Omental fat pad (tissue), 4 donors: ENCODE results near the gene DNAH1. TPM values are rescaled to one million over a fixed set of nuclear protein-coding genes. Genes with fewer than 3 reads are reported as not detected.
"Not testable (repeated sequence)": the region's sequence is repeated elsewhere in the genome, so short reads cannot be mapped to it uniquely, and the experiment has no call there.

ENCODE experiments used
- ATAC-seq: fragments of 150-250 bp; one replicate; pipeline ENCODE4 v1.9.1; 2016; ENCODE audit warnings: mild to moderate bottlenecking, moderate library complexity; ENCODE audit not compliant: low FRiP score
- DNase-seq: peaks from one replicate; pipeline ENCODE4 v3.0.0-alpha.2; 2019; ENCODE audit warnings: low spot score
- total RNA-seq, 4 donors: library from RNA; depleted of rRNA; stranded (reverse); fragments of >200 nt; gene quantifications; one replicate each; pipeline ENCODE4 v1.1.0, GENCODE V29; 2016
- TF ChIP-seq, protein P1 (sequence below), 3 donors: fragments of 450-650 bp; IDR thresholded peaks; one replicate each; pipeline ENCODE4 v1.5.1; 2016 to 2017; ENCODE audit warnings: antibody characterized with exemption in 3 of 3, mild to moderate bottlenecking in 3 of 3, moderate library complexity in 2 of 3

The DNAH1 gene
- total RNA-seq, result 10 to 100 TPM in 3 of 4 donors, 1 to 10 TPM in 1; 6.7 to 24.9 (median 14.1) TPM

DNA sequence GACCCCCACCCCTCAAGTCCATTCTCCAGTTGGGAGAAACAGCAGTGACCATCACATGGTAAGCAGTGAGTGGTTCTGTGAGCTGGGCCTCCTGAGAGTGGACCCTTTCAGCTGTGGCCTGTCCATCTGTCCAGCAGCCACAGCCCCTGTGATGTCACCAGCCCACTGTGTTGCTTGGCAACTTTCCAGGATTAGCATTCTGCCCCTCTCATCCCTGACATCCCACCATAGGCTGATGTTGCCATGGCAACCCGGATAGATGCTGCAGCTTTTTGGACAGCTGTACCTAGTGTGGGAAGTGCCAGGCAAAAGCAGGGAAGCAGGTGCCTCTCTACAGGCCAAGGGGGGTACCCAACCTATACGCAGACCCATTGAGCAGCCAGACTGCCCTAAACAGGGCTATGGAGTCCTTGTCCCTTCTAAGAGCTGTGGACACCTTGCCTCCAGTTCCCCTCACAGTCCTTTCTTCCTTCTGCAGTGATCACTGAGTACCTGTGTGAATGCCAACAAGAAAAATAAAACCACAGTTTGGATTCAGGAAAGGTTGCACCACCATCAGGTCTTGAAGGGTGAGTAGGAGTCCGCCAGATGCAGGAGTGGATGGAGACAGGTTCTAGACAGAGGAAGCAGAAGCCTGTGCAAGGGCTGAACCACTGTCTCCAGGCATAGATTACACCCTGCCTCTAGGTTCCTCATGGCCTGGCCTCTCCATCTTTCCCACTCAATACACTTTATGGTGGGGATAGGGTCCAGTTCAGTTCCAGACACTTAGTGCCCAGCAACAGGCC, at the start of gene DNAH1:
Gene DNAH1 (plus strand): TSS at position 343 of the 788 bp plus-strand sequence. CDS start 6,124 bp downstream, outside the sequence.
- DNase-seq, result no peak
- TF ChIP-seq, protein P1, sequence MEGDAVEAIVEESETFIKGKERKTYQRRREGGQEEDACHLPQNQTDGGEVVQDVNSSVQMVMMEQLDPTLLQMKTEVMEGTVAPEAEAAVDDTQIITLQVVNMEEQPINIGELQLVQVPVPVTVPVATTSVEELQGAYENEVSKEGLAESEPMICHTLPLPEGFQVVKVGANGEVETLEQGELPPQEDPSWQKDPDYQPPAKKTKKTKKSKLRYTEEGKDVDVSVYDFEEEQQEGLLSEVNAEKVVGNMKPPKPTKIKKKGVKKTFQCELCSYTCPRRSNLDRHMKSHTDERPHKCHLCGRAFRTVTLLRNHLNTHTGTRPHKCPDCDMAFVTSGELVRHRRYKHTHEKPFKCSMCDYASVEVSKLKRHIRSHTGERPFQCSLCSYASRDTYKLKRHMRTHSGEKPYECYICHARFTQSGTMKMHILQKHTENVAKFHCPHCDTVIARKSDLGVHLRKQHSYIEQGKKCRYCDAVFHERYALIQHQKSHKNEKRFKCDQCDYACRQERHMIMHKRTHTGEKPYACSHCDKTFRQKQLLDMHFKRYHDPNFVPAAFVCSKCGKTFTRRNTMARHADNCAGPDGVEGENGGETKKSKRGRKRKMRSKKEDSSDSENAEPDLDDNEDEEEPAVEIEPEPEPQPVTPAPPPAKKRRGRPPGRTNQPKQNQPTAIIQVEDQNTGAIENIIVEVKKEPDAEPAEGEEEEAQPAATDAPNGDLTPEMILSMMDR (IDR thresholded peaks at IDR 0.05), result no peak
- ATAC-seq, result no peak

- no peak for ATAC-seq
- DNase-seq, result no peak
- TF ChIP-seq, protein P1 (IDR thresholded peaks at IDR 0.05), result no peak
These were observed 48.1 kb upstream of the DNAH1 start for GRCh38 chr3:52268036-52268435.

DNA sequence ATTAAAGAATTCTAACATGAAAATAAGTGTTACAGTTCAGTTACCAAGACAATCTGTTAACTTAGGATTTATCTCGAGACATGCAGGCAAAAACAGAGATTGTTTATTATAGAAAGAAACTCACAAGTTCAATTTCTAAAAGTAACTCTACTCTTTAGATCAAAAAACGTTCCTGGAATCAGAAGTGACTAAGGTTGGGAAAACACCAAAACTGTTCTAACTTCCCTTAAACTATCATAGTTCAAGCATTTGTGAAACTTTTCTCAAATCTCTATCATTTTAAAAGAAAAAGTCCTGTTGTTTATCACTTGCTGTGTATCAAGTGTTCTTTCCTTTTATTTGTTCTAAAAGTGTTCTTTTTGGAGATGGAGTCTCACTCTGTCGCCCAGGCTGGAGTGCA, 46.3 kb upstream of the DNAH1 start:
- no peak for ATAC-seq
- TF ChIP-seq, protein P1 (IDR thresholded peaks at IDR 0.05), result no peak
- DNase-seq, result no peak

DNA sequence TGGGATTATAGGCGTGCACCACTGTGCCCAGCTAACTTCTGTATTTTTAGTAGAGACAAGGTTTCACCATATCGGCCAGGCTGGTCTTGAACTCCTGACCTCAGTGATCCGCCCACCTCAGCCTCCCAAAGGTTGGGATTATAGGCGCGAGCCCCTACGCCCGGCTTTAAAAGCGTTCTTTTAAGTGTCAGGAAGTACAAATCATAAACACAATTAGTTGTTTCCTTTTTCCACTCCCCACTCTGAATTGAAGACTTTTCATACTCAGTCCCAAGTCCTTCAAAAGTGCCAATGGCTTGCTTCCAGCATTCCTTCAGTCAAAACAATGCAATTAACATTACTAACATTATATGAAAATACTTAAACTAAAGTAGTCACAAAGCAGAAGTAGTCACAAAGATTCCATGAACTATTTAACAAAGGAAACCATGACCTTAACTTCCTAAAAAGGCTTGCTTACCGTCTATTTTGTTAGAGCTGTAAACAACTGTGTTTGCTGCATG, 45.8 kb upstream of the DNAH1 start:
- TF ChIP-seq, protein P1 (IDR thresholded peaks at IDR 0.05), result no peak
- DNase-seq (no peak), ATAC-seq (no peak)

GRCh38 chr3:52272172-52272571, 43.9 kb upstream of the DNAH1 start:
- DNase-seq, ATAC-seq: not testable (repeated sequence)

- DNase-seq (no peak), ATAC-seq (no peak)
- TF ChIP-seq, protein P1 (IDR thresholded peaks at IDR 0.05), result no peak
These were observed 43.3 kb upstream of the DNAH1 start for GRCh38 chr3:52272831-52273230.

DNA sequence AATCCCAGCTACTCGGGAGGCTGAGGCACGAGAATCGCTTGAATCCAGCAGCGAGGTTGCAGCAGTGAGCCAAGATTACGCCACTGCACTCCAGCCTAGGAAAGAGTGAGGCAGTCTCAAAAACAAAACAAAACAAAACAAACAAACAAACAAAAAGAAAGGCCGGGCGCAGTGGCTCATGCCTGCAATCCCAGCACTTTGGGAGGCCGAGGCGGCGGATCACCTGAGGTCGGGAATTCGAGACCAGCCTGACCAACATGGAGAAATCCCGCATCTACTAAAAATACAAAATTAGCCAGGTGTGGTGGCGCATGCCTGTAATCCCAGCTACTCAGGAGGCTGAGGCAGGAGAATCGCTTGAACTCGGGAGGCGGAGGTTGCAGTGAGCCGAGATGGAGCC, 41.3 kb upstream of the DNAH1 start:
- not testable (repeated sequence) for DNase-seq, ATAC-seq
